ENCODE results near the gene PIN1. TPM values are rescaled to one million over a fixed set of nuclear protein-coding genes. Genes with fewer than 3 reads are reported as not detected.
A peak's percentile ranks its signal among the peaks of the same experiment; 100 is the strongest.

Gene PIN1
- total and polyA plus RNA-seq, 3 donors from 2014 or later = 209 to 232 (median 228) TPM

- no peak overlapping the region for H3K27ac ChIP-seq
- WGBS, 2 donors = 63 to 71% methylated on average over 4 to 10 of the region's 10 CpGs
- no peak overlapping the region for H3K4me3 ChIP-seq
- TF ChIP-seq CTCF (IDR thresholded peaks at IDR 0.05) = no peak
- no peak for TF ChIP-seq POLR2A (IDR thresholded peaks at IDR 0.05)
- no peaks in the 10 kb centered on the region for H3K9me3 ChIP-seq
- intact Hi-C loops (cut with DNase I; ENCODE audit: low total_unique reads) = no loop called here
- H3K36me3 ChIP-seq (ENCODE audit: low read depth, missing control alignments) = no peaks in the 10 kb centered on the region
- DNase-seq = no peak
- peaks cover 5% of the 10 kb centered on the region for H3K4me1 ChIP-seq
- H3K27me3 ChIP-seq = no peaks in the 10 kb centered on the region
These were observed 48.2 kb downstream of the PIN1 start for GRCh38 chr19:9883231-9883758.

DNA sequence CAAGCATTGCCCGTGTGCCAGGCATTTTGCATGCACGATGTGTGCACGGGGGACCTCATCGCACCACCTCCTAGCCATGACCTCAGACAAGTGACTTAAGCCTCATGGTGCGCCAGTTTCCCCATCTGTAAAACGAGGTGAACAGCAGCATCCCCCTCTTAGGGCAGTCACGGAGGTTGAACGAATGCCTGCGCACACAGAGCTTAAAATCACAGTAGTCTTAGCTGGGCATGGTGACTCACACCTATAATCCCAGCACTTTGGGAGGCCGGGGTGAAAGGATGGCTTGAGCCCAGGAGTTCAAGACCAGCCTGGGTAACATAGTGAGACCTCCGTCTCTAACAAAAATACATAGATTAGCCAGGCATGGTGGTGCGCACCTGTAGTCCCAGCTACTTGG, 48.6 kb downstream of the PIN1 start:
- Histone ChIP-seq H3K4me1 (peaks cover 5% of the 10 kb centered on the region), H3K4me3 (no peak overlapping the region), H3K27ac (no peak overlapping the region), H3K27me3 (no peaks in the 10 kb centered on the region), H3K36me3 (ENCODE audit: low read depth, missing control alignments) (no peaks in the 10 kb centered on the region), H3K9me3 (no peaks in the 10 kb centered on the region)
- no peak for DNase-seq
- 79 to 89% methylated on average over 9 to 12 of the region's 12 CpGs for WGBS, 2 donors
- intact Hi-C loops (cut with DNase I; ENCODE audit: low total_unique reads) = no loop called here
- TF ChIP-seq POLR2A (IDR thresholded peaks at IDR 0.05) (no peak), CTCF (IDR thresholded peaks at IDR 0.05) (no peak)

GRCh38 chr19:9885077-9885552, 50.0 kb downstream of the PIN1 start:
- Histone ChIP-seq H3K27me3 (no peaks in the 10 kb centered on the region), H3K4me1 (peaks cover 5% of the 10 kb centered on the region), H3K9me3 (no peaks in the 10 kb centered on the region), H3K27ac (no peak overlapping the region), H3K4me3 (no peak overlapping the region), H3K36me3 (ENCODE audit: low read depth, missing control alignments) (no peaks in the 10 kb centered on the region)
- peak in 2 of 3 experiments; percentile 41 to 55 for TF ChIP-seq CTCF (IDR thresholded peaks at IDR 0.05)
- no peak for TF ChIP-seq POLR2A (IDR thresholded peaks at IDR 0.05)
- DNase-seq = peak; percentile 53
- WGBS, 2 donors = 30 to 38% methylated on average over 5 to 8 of the region's 8 CpGs
- intact Hi-C loops (cut with DNase I; ENCODE audit: low total_unique reads) = no loop called here

GRCh38 chr19:9891609-9892373, 56.7 kb downstream of the PIN1 start:
- intact Hi-C loops (cut with DNase I; ENCODE audit: low total_unique reads) = no loop called here
- Histone ChIP-seq H3K9me3 (no peaks in the 10 kb centered on the region), H3K27me3 (no peaks in the 10 kb centered on the region), H3K4me1 (no peaks in the 10 kb centered on the region), H3K4me3 (no peak overlapping the region), H3K27ac (no peak overlapping the region), H3K36me3 (ENCODE audit: low read depth, missing control alignments) (no peaks in the 10 kb centered on the region)
- TF ChIP-seq POLR2A (IDR thresholded peaks at IDR 0.05) (no peak), CTCF (IDR thresholded peaks at IDR 0.05) (no peak)
- no peak for DNase-seq
- WGBS, 2 donors = 69 to 74% methylated on average over 6 of the region's 6 CpGs

Small RNA genes lying within 50 kb of the gene (small RNA-seq; reads per million reads assigned to genes)
- gene RF00156 = 0 reads per million in 2 donors

Other genes starting within 250 kb of the PIN1 start
- 10 to 100 TPM; 19.3 to 37.7 TPM for gene ZNF561, start 214.1 kb upstream of the PIN1 start, total RNA-seq
- gene ZNF561, start 214.1 kb upstream of the PIN1 start, polyA plus RNA-seq (ENCODE audit: insufficient read depth, low read depth, low replicate concordance) = 16.9 TPM
- gene ZNF562, start 160.2 kb upstream of the PIN1 start, total RNA-seq = 10 to 100 TPM; 16.9 to 17.4 TPM
- gene ZNF562, start 160.2 kb upstream of the PIN1 start, polyA plus RNA-seq (ENCODE audit: insufficient read depth, low read depth, low replicate concordance) = 7.4 TPM
- gene ZNF846, start 66.6 kb upstream of the PIN1 start, total RNA-seq = 10 to 100 TPM; 48.1 to 50.5 TPM
- 63.3 TPM for gene ZNF846, start 66.6 kb upstream of the PIN1 start, polyA plus RNA-seq (ENCODE audit: insufficient read depth, low read depth, low replicate concordance)
- gene FBXL12, start 16.2 kb upstream of the PIN1 start, total RNA-seq = 10 to 100 TPM; 38.7 to 42.6 TPM
- 24.7 TPM for gene FBXL12, start 16.2 kb upstream of the PIN1 start, polyA plus RNA-seq (ENCODE audit: insufficient read depth, low read depth, low replicate concordance)
- gene UBL5, start 7.4 kb upstream of the PIN1 start, total RNA-seq = 100 to 1,000 TPM; 418 to 540 TPM
- gene UBL5, start 7.4 kb upstream of the PIN1 start, polyA plus RNA-seq (ENCODE audit: insufficient read depth, low read depth, low replicate concordance) = 491 TPM
- 10 to 100 TPM; 15.9 to 22.5 TPM for gene OLFM2, start 101.2 kb downstream of the PIN1 start, total RNA-seq
- gene OLFM2, start 101.2 kb downstream of the PIN1 start, polyA plus RNA-seq (ENCODE audit: insufficient read depth, low read depth, low replicate concordance) = 27.0 TPM
- gene COL5A3, start 175.2 kb downstream of the PIN1 start, total RNA-seq = 1 to 10 TPM; 5.5 to 7.0 TPM
- 7.6 TPM for gene COL5A3, start 175.2 kb downstream of the PIN1 start, polyA plus RNA-seq (ENCODE audit: insufficient read depth, low read depth, low replicate concordance)
- gene RDH8, start 178.2 kb downstream of the PIN1 start, total RNA-seq = 1 to 10 TPM in 1 of 2 donors, not detected in 1; 1.7 TPM
- 3.7 TPM for gene RDH8, start 178.2 kb downstream of the PIN1 start, polyA plus RNA-seq (ENCODE audit: insufficient read depth, low read depth, low replicate concordance)